Measurements from ENCODE around the gene TAX1BP1.
"Not testable (repeated sequence)": the region's sequence is repeated elsewhere in the genome, so short reads cannot be mapped to it uniquely, and the experiment has no call there.

The TAX1BP1 gene

DNA sequence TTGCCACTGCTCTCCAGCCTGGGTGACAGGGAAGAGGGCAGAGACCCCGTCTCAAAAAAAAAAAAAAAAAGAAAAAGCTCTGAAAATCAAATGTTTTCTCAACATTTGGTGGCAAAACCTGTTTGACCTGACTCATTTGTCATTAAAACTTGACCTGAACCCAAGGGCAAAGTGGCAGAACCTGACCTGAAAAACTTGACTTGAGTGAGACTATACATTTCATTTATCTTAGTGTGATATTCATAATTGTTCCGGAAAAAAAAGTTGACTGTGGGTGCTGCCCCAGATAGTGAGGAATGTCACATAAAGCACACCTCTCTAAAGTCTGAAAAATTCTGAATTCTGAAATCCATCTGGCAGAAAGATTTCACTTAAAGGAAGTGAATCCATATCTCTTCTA, 2.3 kb upstream of the TAX1BP1 start:
- in situ Hi-C loops (cut with MboI; ENCODE audit: low sequenced_read_pairs) = no loop called here

DNA sequence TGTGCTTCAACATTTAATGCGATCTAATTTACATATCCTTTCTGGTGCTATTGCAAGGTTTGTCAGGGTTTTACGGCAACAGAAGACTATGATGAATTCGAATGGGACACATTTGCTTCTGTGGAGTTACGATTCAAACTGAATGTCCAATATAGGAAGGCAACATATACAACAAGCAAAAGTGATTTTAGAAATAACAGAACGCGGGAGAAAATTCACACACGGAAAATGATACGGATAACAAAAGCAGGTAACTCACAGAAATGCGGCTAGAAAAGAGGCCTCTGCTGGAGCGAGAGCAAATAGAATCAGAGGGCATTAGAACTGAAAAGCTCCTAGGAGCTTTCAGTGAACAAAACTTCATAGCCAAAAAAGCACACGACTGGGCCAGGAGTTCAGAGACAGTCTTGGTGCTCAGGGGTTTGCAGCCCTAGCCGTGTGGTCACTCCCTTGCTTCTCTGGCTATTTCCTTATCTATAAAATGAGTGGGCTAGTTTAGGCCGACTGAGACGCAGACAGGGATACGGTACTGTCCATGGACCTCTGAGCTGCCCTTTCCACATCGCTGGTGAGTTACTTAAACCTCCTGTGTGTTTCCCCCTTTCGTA, 557 bp upstream of the TAX1BP1 start:
- in situ Hi-C loops (cut with MboI; ENCODE audit: low sequenced_read_pairs) = no loop called here

DNA sequence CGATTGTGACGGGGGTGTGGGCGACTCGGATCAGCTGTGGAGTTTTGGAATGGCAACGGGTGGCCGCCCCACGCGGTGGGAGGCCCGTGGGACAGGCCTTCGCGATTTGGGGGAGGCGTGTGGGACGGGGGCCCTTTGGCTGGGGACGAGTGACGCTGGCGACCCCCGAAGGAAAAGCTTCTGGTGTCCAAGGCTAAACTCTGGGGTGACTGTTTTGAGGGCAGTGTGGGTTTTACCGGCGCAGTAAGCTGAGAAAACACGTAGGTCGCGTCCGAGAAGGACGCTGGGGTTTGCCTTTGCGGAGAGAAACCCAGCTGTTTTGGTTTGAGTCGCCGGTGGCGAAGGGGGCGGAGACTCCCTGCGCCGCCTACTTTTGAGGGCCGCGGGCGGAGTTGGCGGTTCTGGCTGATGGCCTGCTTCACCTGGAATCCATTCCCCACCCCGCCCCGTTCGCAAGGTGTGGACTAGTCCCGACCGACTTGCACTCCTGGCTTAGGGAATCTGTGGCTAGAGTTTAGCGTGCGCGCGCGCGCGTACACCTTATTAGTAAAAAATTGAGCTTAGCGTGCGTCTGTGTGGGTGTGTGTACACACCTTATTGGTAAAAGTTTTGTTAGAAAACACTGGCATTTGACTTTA, 606 bp downstream of the TAX1BP1 start:
- in situ Hi-C loops (cut with MboI; ENCODE audit: low sequenced_read_pairs) = no loop called here

DNA sequence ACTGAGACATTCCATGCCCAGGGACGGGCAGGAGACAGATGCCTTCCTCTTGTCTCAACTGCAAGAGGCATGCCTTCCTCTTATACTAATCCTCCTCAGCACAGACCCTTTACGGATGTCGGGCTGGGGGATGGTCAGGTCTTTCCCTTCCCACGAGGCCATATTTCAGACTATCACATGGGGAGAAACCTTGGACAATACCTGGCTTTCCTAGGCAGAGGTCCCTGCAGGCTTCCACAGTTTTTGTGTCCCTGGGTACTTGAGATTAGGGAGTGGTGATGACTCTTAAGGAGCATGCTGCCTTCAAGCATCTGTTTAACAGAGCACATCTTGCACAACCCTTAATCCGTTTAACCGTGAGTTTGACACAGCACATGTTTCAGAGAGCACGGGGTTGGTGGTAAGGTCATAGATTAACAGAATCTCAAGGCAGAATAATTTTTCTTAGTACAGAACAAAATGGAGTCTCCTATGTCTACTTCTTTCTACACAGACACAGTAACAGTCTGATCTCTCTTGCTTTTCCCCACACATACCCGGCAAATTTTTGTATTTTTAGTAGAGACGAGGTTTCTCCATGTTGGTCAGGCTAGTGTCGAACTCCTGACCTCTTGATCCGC, 2.2 kb downstream of the TAX1BP1 start:
- in situ Hi-C loops (cut with MboI; ENCODE audit: low sequenced_read_pairs) = not testable (repeated sequence)

DNA sequence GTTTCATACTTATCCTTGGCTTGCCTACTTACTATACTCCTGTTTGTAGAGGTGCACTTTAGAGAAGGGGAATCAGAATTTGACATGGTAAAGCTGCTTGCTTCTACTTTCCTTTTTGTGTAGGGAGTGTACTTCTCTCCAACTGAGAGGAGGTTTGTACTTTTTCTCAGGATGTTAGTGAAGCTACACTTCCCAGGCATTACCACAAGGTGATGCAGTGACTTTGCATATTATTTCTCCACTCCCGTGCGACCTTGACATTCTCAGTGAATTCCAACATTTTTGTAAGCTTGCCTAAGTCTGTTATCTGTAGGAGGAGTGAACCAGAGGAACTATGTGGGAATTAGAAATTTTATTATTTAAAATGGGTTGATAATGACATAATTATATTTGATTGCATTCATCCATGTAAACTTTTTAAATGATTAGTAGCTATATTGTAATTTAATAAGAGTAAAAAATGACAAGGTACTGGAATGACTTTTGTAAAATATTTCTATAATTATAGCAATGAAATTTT, 5.2 kb downstream of the TAX1BP1 start:
- in situ Hi-C loops (cut with MboI; ENCODE audit: low sequenced_read_pairs) = no loop called here

DNA sequence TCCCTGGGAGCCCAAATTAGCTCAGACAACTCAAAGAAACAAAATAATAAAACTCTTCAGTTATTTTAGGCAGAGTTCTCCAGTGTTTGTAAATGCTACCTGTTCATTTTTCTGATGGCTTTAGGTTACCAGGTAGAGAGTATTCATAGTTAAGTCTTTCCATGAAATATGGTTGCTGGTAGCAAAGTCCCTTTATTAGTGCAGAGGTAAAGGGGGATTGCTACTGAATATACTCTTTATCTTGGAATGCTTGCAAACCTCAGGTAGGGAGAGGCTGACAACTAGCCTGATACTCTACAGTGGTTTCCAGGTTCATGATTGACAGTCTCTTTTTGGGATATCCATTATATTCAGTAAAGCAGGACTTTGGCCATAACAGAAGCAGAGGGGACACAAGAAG, 6.5 kb downstream of the TAX1BP1 start:
- in situ Hi-C loops (cut with MboI; ENCODE audit: low sequenced_read_pairs) = no loop called here

DNA sequence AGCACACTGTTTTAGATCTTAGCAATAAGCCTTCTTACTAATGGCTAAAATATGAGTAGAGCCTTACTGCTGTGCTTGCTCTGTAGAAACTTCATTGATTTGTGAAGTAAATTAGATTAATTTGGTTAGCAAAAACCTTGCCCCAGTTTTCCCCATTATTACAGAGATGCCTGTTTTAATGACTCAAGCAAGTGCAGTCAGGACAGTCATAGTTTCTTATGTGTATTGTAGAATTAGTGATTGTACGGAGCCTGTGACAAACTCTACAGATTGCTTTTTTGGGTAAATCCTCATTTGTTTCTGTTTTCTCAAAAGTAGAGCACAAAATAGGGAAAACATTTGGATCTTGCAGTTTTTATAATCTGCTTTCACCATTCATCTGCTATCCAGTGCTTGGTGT, 7.0 kb downstream of the TAX1BP1 start:
- in situ Hi-C loops (cut with MboI; ENCODE audit: low sequenced_read_pairs) = no loop called here

DNA sequence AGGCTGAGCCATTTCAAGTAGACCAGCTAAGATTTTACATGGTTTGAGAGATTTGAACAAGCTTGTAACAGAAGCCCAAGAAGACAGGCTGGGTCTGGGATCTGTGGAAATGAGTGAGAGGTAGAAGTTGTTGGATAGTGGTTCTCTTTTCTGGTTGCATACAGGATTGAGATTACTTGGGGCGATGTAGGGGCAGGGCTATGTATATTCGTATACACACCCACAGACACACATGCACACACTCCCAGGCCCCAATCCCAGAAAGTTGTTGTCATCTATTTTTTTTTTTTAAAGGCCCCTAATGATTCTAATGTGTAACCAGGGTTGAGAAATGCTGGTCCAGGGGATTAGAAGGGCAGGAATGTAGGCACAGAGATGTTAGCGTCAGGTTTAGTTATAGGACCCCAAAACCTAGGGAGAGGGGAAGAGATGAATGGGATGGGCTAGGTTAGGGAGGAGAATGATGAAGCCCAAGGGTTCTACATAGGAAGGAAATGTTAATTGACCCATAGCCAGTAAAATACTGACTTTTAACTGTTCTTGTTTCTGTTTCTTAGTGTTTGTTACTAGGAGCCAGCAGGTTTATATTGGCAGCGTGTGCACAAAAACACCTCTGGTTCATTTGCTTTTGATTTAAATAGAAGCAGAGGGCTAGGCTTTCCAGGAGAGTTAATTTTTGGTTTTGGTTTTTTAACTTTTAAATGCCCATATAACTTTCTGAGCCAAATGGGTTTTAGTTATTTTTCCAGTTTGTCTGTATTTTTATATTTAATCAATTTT, 7.8 kb downstream of the TAX1BP1 start:
- in situ Hi-C loops (cut with MboI; ENCODE audit: low sequenced_read_pairs) = no loop called here

DNA sequence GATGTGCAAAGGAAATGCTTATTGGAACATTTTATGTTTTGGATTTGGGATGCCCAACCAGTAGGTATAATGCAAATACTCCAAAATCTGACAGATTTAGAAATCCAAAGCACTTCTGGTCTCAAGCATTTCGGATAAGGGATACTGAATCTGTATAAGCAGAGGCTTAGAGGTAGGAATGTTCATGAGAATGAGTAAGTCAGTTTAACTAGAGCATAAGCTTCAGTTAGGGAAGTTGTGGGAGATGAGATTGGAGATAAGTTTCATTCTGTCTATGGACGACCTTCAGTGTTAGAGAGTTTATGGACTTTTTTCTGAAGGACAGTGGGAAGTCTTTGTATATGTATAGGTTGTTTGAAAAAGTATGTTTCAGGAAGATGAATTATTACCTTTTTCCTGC, 10.4 kb downstream of the TAX1BP1 start:
- in situ Hi-C loops (cut with MboI; ENCODE audit: low sequenced_read_pairs) = no loop called here

DNA sequence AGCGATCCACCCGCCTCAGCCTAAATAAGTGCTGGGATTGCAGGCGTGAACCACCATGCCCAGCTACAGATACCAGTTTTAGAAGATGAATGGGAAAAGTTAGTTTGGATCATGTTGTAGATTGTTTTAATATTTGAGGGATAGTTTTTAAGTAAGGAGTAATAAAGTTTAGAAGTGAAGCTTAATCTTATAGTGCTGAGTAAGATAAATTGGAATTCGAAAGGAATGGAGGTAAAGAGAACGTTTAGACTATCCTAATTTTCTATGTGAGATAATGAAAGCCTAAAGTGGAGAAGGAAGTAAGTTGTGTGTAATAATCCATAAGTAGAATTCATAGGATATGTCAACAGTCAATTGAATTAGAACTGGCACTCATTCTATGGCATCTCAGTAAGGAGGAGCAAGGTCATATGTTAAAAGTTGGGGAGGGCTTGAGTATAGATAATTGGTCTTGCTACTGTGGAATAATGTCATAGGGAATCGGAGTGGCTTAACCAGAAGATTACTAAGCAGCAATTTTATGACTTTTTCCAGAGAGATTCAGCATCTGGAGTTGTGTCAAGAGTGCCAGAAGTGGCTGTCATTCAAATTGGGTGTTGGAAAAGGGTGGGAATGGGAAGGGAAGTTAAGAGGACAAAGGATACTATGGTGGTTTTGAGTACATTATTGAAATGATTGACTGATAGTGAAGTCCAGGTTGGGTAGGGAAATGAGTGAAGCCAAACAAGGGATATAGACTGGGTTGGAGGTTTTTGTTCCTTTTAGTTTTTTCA, 12.1 kb downstream of the TAX1BP1 start:
- in situ Hi-C loops (cut with MboI; ENCODE audit: low sequenced_read_pairs) = no loop called here

DNA sequence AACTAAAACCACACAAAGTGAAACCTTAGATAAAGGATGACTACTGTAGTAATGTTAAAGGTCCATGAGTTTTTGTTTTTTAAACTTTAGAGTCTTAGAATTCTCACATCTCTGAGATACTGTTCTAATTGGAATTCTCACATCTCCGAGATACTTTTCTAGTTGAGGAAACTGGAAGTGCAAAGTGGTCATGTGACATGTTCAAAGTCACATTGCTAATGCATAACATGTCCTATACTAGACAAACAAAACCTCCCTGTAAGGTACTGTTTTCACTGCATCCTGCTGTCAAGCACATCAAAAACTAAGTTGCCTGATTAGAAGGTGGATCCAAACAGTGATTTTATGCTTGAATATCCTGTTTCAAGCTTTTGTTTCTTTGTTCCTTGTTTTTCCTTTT, 13.9 kb downstream of the TAX1BP1 start:
- in situ Hi-C loops (cut with MboI; ENCODE audit: low sequenced_read_pairs) = no loop called here

DNA sequence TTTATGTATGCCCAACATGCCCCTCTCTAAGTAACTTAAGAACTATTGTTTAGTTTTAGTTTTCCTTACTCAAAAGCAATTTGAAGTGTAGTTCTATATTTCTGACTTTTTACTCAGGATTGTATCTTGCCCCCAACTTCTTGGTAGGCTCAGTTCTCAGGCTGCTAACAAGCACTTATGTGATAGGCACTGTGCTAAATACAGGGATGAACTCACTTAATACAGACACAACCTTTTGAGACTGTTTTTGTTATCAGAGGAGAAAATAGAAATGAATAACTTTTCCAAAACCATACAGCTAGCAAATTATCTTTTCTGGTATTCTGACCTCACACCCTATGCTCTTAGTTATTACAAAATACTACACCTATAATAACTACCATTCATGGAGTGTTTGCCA, 16.3 kb downstream of the TAX1BP1 start:
- in situ Hi-C loops (cut with MboI; ENCODE audit: low sequenced_read_pairs) = no loop called here

DNA sequence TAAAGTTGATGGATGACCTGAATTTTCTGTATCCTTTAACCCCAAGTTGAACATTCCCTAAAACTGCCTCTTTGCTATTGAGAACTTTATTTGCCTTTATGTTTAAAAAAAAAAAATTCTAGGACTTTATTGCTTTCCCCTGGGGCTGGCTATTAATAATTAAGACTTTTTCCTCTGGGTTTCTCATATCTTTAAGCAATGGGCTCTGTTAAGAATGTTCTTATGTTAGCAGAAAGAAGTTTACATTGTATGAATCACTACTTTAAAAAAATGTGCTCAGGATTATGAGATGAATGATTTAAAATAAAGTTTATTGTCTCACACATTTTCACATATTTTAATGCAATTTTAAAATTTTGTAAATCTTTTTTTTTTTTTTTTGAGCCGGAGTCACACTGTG, 19.5 kb downstream of the TAX1BP1 start:
- in situ Hi-C loops (cut with MboI; ENCODE audit: low sequenced_read_pairs) = no loop called here

DNA sequence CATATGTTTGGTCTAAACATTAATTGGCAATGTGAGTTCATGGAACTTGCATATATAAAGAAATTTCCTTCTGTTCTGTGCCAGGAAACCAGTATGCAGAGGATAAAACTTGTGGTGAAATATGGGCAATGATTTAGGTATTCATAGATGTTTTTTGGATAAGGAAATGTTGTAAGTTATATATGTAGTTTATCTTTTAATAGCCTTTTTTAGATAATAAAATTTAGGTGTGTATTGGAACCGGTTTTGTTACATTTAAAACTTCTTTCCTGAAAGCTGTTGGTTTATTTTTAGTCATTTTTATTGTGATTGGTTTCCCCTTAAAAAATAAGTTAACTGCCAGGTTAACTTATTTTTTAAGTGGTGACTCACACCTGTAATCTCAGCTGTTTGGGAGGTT, 22.1 kb downstream of the TAX1BP1 start:
- in situ Hi-C loops (cut with MboI; ENCODE audit: low sequenced_read_pairs) = no loop called here

DNA sequence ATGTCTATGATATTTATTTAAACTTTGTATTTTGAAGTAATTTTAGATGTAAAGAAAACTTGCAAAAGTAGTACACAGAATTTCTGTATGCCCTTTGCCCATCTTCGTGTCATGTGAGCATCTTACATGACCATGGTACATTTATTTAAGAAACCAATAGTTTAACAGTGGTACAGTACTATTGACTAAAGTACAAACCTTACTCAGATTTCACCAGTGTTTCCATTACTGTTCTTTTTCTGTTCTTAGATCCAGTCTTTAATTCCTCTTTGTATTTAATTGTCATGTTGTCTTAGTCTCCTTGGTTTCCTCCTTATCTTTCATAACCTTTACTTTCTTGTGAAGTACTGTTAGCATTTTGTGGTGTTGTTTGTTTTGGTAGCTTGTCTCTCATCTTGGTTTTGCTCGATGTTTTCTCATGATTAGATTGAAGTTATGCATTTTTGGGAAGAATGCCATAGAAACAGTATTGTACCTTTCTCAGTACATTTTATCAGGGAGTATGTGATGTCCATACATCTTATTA, 24.1 kb downstream of the TAX1BP1 start:
- in situ Hi-C loops (cut with MboI; ENCODE audit: low sequenced_read_pairs) = no loop called here

DNA sequence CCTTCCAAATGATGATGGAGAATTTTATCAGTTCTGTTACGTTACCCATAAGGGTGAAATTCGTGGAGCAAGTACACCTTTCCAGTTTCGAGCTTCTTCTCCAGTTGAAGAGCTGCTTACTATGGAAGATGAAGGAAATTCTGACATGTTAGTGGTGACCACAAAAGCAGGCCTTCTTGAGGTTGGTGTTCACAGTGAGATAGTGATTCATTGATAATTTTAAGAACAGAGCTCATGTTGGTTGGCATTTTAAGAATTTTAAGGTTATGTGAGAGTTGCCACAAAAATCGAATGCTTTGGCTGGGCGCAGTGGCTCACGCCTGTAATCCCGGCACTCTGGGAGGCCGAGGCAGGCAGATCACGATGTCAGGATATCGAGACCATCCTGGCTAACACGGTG, 25.9 kb downstream of the TAX1BP1 start:
- in situ Hi-C loops (cut with MboI; ENCODE audit: low sequenced_read_pairs) = no loop called here

DNA sequence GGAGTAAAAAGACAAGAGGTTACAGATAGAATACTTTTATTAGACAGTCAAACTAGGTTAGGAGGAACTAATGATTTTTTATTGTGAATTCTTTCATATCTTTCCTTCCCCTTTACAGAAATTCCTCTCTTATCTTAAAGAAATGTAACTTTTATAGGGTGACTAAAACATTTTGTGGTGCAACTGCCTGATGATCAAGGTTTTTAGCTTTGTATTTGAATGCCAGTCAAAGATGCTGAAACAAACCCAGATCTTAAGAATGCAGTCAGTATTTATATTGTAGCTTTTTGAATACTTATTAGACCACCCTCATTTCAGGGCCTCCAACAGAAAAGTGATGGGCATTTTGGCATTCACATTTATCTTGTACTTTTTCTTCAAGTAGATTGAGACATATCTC, 27.4 kb downstream of the TAX1BP1 start:
- in situ Hi-C loops (cut with MboI; ENCODE audit: low sequenced_read_pairs) = no loop called here

DNA sequence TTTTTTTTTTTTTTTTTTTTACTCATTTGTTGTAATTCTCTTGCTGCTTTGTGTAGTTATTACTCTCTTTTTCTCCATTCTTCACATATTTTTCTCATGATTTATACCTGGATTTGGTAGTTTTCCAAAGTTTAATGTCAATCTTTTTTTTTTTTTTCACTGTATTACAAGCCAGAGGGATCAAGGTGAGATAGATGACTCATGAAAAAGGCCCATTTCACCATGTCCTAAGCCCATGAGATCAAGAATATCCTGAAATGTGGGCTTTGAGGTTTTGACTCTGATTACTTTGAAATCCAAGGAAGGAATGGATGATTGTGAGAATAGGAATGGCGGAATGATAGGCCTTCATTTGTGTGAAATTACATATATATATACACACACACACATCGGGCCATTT, 31.1 kb downstream of the TAX1BP1 start:
- in situ Hi-C loops (cut with MboI; ENCODE audit: low sequenced_read_pairs) = loop anchor here (10.0 kb wide), 1 partner anchor 566 kb away; the partner anchor contains the start of gene HOXA13

DNA sequence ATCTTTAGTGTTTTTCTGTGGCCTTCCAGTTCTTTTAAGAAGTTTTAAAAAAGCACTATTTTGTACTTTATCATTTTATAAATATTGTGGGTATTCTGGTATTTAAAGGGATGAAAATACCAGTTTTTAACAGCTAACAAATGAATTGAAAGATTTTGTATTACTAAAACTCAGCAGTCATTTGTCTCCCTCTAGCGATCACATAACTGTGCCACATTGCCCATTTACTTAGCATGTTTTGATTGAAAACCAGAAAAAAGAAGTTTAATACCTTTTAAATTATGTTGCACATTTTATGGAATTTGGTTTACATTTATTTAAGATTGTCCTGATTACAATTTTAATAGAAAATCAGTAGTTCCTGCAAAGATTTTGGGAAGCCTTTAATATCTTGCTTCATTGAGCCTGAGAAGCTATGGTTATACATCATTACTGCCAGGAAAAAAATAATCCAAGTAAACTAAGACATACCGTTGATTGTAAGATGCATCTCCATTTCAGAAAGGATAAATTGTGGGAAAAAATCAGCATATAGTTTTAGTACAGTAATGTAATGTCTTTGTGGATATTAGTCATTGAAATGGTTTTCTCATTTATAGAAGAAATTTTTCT, 34.9 kb downstream of the TAX1BP1 start:
- in situ Hi-C loops (cut with MboI; ENCODE audit: low sequenced_read_pairs) = loop anchor here (10.0 kb wide), 1 partner anchor 570 kb away; the partner anchor contains the start of gene HOXA13

DNA sequence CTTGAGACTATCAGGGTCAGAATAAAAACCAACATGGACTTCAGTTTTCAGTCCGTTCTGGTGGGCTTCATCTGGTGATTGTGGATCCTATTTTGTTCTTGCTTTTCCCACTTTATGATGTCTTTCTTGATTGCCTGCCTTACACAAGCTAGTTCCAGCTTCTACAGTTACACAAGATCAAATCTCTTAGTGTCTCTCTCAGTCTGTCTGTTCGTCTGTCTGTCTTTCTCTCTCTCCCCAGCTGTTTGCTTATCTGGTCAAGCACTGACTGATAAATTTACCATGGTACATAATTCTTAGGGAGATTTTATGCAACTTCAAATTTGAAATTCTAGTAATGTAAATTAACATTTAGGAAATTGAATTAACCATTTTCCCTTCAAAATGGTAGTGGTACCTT, 35.8 kb downstream of the TAX1BP1 start:
- in situ Hi-C loops (cut with MboI; ENCODE audit: low sequenced_read_pairs) = loop anchor here (10.0 kb wide), 1 partner anchor 571 kb away; the partner anchor contains the start of gene HOXA13

Data from HL-60/S4 (cell line).